GM18907 (cell line): ENCODE measurements around the gene LPP.
"Not testable (repeated sequence)": the region's sequence is repeated elsewhere in the genome, so short reads cannot be mapped to it uniquely, and the experiment has no call there.

Experiments used
- ATAC-seq: cut with Tn5 transposase; IDR thresholded peaks from one replicate; pipeline ENCODE4 v1.9.1; 2021; ENCODE audit warnings: mild to moderate bottlenecking, moderate library complexity; ENCODE audit not compliant: unreplicated experiment

The LPP gene

DNA sequence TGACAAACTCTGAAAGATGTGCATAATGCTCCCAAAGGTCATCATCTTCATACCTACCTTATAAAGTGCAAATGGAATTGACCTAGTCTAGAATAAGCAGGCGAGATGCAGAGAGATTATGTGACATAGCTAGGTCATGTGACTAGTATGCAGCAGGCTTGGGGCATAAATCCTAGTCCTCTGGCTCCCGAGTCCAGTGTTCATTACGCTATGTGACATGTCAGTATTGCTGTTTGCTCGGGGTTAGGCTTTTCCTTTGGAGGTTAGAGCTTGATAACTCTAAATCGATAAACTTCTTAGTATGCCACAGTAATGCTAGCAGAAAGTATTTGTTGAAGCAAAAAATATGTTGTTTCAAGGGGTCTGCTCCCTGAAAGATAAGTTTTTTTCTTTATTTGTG lies 536.1 kb downstream of the LPP start:
- no peak for ATAC-seq

DNA sequence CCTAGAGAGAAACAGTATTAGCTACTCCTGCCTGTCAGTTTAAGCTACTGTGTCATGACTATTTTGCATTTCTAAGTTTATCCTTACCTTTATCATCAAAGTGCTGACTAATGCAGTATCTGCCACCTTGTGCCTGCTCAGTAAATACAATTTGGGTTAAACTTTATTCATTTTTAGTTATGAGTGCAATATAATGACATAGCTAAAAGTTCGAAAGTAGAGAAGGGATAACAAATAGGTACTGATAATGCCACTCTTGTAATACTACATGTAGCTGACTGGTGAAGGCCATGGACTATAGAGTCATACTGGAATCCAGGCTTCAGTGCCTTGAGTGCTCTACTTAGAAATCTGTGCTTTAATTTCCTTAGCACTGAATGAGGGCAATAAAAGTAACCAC lies 537.0 kb downstream of the LPP start:
- no peak for ATAC-seq

DNA sequence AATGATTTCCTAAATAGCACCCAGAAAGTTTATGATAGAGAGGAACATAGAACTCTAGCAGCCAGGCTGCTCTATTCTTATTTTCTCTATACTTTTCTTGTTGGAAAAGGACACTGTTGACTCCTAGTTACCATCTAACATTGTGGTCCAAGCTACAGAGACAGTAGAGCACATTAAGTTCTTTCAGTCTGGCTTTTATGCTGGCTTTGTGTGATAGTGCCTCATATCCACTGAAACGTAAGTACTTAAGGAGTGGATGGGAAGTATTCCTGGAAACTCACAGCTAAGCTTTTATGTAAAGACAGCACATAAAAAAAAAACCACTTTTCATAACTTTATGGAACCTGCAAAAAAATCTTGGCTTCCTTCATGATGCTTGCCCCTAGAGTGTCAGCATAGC lies 537.7 kb downstream of the LPP start:
- no peak for ATAC-seq

DNA sequence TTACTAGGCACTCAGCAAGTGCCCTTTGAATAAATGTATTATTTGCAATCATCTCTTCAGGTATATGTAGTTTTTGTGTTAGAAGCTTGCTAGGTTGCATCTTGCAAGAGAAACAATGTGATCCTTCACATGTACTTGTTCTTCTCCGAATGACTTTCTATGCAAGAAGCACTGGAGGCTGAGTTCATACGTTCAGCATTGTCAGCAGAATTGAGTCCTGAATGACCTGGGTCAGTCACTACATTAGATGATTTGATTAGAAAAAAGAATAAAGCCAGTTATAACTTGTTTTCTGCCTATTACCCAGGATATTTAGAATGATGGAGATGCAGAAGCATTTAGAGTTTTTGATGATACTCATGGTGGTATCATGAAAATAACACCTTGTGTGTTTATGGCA lies 538.7 kb downstream of the LPP start:
- no peak for ATAC-seq

DNA sequence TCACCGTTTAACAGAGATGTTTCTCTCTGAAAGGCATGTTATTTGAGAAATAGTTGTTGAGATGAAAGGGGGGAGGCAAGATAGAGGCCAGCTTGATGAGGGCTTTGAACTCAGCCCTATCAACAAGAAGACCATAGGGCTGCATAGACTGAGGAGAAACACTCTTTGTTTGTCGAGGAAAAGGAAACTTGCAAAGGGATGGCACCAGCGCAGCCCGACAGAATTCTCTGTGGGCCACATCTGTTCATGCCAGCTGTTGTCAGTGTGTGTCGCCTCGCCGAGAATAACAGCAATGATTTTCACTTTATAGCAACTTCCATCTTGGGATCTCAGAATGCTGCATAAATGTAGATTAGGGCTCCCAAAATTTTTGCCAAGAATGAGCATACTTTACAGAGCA lies 539.5 kb downstream of the LPP start:
- no peak for ATAC-seq

DNA sequence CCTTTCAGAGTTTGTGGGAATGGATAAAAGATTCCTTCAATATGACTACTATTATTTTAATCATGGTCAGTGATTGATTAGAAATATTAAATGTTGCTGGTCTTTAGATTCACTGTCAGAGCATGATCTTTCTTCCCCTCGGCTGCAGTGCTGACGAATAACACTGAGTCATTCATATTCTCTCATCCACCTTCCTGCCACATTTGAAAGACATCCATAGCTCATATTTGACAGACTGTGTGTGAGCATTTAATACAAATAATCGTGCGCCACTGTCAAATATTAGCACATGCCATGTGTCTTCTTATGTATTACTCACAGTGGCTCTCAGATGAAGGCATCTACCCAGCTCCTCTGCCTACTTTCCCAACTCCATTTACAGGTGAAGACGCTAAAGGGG lies 541.3 kb downstream of the LPP start:
- ATAC-seq: no peak

DNA sequence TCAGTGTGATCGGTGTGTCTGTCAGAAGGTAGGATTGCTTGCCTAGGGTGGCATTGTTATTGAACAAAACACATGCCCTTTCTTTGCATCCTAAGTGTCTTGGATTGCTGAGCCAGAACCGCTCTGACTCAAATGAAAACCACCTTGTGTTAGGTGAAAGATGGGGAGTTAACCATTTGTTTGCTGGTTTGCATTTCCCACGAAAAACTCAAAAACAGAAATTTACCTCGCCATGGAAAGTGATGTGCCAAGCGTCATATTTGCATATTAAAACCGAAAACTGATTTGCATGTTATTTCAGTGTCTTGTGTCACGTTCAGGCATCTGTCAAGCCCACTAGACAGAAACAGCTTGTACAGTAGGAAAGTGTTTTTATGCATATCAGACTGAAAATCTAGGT lies 543.2 kb downstream of the LPP start:
- ATAC-seq: peak; percentile 93

DNA sequence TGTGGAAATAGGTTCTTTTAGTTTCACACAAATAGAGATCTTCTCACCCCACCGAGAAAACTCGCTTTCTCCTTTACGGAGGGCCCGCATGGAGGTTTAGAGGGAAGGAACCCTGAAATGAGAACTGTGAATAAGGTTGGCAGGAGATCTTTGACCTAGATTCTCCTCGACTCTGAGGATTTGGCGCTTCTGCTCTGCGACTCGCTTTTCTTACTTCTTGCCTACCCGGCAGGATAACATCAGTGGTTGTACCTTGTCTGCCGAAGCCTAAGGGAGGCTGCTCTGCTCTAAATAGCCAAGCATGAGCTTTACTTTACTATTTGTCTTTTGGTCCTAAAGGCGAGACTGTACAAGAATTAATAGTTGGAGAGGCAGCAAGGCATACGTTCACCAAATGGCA lies 544.5 kb downstream of the LPP start:
- no peak for ATAC-seq

DNA sequence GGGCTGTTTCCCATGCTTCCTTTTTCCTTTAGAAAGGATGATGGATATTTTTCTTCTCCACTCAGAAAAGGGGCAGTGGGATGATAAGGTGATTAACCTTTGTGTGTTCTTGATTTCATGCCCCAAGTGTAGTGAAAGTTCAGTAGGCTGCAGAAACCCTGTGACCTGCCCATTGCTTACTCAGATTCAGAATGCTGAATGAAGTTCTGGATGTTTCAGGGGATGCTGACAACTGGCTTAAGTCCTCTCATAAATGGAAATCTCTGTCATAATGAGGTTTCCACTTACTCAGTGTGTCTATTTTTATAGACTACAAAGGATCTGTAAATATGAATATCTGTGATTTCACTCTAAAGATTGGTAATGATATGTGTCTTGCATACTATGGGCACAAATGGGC lies 546.5 kb downstream of the LPP start:
- no peak for ATAC-seq

DNA sequence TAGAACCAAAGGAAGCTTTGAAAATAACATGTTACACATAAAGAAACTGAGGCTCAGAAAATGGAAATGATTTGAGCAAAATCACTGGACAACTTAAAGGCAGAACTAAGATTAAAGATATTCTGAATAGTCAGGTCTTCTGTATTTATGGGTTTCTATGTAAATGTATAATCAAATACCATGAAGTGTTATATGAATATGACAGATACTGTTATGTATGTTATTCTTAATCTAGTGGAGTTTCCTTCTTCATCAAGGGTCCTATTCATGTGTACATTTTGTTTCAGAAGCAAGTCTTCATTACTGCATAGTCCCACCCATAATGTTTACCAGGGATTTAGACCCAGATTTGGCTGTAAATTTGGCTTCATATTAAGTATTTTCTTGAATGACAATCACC lies 547.0 kb downstream of the LPP start:
- ATAC-seq: no peak

DNA sequence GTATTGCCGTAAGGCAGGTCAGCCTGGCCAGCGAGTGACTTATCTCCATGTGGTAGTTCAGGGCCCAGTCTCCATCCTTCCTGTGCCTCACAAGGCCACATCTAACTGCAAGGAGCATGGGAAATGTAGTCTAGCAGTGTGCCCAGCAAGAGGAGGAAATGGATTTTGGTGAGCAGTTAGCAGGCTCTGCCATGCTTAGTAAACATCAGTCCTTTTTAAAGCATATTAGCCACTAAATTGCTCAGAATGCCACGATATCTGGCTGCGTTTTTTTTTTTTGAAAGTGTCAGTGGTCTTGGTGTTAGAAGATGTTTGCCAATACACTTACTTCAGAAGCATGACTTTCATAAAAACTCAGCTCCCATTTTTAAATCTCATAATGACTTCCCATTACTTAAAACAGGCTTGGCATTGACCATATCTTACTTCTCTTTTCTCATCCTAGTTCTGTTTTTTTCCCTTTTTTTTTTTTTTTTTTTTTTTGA lies 547.6 kb downstream of the LPP start:
- no peak for ATAC-seq

DNA sequence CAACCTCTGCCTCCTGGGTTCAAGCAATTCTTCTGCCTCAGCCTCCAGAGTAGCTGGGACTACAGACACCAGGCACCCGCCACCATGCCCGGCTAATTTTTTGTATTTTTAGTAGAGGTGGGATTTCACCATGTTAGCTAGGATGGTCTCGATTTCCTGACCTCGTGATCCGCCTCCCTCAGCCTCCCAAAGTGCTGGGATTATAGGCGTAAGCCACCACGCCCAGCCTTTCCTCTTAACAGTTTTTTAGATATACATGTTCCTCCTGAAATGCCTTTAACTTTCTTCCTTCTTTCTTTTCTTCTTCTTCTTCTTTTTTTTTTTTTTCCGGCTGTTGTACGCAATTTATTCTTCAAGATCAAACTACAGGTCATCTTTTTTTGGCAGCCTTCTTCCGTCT lies 548.1 kb downstream of the LPP start:
- ATAC-seq: not testable (repeated sequence)

DNA sequence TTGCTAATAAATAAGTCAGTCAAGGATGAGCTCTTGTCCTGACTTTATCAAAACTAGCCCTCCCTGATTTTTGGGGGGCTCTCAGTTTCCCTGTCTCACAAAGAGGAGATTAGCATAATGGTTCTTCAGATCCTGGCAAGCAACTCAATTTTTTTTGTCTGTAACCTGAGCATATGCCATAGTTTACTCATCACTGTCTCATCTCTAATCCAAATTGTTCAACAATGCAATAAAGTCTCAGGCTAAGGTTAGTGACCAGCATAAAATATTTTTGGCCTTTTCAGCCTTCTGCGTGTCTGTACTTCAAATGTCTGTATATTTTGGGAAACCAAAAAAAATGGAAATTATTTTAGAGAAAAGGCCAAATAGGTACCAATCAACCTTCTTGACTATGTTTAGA lies 552.2 kb downstream of the LPP start:
- ATAC-seq: no peak

DNA sequence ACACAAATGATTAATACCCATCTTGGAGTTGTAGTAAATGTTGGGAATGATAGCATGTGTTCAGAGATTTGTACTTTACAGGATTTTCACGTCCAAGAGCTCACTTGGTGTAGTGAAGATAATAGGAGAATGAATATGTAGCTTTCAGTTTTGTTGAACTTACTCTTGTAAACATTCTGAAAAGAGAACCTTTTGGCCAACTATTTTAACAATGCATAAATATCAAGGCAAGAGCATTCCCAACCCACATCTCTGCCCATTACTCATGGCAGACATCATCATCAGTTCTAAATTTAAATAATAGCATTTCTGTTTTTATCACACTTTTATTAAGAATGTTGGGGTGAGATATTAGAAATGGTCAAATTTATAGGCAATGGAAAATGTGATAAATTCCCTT lies 552.6 kb downstream of the LPP start:
- no peak for ATAC-seq

DNA sequence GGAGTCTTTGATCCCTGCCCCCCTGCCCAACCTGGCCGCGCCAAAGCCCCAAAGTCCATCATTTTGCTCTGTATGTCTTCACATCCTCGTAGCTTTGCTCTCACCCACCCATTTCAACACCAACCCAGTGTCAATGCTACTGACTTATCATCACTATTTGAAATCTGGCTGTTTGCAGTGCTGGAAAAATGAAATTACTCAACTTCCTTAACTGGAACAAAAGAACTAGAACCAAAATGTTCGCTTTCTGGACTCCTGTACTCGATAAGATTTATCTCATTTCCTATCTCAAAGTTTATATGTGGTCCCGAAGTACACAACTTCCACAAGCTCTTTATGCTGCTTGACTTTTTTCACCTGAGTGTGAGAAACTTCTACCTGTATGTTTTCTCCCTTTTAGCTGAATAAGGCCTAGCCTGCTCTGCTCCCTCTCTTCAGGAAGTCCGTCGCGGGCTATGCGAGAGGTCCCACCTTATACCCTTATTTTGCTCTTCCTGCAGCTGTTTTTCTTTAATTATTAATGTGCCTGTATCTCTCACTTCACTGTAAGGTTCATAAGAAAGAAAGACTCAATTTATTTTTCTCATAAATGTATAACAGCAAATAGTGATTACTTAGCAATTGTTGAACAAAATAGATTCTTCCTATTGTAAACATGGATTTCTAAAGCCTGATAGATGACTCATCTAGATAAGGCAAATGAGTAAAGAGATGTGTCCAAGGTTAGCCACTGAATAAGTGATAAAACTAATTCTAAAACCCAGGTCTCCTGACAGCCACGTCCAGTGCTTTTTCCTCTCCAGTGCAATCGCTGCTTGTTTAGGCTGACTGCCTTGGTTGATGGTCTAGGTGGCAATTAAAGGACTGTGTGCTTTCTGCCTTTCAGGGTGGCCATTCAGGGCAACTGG lies 553.7 kb downstream of the LPP start:
- no peak for ATAC-seq

DNA sequence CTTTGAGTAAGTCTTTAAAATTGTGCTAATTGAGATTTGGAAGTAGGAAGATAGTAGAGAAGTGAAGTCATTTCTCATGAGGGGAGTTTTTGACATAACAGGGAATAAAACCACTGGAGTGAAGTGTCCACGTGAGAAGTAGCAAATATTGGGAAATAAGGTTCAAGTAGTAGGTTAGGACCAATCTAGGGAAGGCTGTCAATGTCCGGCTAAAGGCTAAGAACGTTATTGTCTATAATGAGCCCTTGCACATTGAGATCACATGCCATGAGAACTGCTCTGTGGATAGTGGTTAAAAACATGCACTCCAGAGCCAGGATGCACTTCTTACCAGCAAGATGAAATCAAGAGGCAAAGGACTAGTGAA lies 557.9 kb downstream of the LPP start:
- ATAC-seq: no peak

DNA sequence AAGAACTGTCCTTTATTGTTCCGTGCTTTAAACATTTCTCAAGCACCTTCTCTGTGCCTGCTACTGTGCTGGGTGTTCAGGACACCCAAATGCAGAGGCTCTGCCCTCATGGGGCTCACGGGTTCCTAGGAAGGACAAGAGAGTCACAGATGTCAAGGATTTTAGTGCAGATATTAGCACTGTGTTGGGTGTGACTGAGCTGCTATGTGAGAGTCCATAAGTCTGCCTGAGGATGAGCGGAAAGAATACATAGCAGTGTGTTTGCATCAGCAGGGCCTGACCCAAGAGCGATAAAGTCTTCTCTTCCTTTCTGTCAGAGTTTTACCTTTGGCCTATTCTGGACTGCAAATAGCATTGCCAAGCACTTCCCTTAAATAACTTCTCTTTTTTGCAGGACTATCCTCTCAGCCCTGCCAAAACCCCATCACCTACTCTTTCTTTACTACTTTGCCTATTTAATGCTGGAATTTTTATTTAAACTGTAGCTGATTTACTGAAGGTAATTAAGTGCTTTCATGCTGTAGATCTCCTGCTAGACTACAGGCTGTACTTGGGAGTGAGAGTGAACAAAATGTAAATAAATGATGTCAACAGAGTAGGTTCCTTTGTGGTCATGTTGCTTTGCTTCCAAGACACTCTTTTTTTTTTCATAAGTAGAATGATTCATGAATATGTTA lies 558.4 kb downstream of the LPP start:
- no peak for ATAC-seq

DNA sequence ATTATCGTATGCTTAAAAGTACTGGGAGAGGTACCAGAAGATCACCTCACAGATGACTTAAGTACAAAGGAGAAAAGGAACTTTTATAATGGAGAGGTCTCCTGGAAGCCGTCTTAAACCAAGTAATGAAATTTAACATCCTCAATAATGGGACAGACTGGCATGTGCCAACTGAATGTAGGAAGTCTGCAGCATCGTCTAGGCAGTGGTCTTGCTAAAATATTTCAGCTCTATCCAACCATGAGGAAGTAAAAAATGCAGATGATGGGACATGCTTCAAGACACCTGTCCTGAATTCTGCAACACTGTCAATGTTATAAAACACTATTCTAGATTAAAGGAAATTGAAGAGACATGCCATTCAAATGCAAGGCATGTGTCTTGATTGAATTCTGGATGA lies 559.0 kb downstream of the LPP start:
- ATAC-seq: no peak

DNA sequence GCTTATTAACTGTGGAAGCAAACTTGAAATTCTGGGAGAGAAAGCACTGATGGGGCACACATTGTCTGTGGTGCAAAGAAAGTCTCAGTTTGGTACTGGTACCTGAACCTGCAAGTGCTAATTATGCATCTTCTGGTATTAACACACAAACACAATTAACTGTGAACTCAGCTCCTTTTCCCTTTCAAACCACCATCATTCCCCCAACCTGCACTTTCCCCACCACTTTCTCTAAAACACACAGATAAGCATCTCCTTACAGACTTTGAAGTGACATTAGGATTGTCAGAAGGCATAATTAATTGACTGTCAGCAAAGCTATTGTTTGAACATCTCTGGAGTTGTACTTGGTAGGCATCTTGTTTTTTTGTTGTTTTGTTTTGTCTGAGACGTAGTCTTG lies 565.6 kb downstream of the LPP start:
- no peak for ATAC-seq

DNA sequence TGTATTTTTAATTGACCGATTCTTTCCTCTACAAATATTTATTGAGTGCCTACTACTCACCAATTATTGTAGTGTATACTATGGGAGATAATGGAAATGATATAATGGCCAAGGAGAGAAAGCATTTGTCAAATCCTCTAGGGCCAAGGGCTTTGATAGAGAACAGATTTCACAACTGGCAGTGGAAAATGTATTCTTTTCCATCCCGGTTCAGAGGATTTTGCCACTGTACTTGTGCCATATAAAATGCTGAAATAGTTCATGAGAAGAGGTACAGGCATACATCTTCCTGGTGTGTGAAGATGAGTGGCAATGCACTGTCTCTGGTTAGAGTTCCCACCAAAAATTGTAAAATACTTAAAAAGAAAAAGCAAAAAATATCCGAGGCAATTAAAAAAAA lies 566.3 kb downstream of the LPP start:
- ATAC-seq: no peak

DNA sequence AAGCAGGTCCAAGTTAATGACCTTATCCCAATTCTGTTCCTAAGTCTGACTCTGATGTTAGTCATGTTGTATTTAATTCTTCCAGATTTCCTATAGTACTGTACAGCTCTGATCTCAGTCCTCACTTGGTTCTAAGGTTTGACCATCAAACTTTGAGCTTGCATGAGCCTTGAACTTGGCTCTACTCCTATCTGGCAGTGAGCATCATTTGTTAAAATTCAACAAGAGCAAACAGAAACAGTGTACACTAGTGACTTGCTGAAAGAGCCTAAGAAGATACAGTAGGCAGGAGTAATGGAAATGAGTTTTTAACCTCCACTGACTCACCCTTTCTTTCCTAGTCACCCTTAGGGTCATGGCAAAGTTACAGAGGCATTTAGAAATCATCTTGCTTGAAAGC lies 566.7 kb downstream of the LPP start:
- no peak for ATAC-seq

DNA sequence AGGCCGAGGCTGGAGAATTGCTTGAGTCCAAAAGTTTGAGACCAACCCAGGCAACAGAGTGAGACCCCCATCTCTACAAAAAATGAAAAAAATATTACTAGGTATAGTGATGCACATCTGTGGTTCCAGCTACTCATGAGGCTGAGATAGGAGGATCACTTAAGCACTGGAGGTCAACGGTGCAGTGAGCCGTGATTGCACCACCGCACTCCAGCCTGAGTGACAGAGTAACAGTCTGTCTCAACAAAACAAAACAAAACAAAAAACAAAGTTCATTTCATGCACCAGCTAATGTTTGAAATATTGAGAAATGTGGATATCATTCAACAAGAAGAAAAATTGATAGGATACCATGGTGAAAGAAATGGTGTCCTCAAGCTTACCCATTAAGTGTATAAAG lies 567.4 kb downstream of the LPP start:
- ATAC-seq: no peak
